ENCODE results near the gene IL16.

DNA sequence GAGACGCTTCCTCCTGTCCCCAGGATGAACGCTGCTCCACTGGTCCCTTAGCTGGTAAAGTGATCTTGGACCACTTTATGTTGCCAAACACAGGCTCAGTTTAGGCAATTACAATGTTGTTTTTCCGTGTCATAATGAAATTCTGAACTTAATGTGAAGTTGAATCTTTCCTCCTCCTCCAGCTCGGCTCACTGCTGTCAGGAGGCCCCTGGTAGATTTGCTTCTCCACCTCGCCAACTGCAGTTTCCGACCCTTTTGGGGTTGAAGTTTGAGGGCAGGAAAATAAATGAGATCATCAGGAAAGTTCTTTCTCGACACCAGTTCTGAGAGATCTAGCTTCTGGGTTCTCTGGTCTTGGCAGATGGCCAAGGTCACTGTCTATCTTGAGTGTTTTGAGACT lies 34.8 kb upstream of the IL16 start:
- TF ChIP-seq, protein P1, sequence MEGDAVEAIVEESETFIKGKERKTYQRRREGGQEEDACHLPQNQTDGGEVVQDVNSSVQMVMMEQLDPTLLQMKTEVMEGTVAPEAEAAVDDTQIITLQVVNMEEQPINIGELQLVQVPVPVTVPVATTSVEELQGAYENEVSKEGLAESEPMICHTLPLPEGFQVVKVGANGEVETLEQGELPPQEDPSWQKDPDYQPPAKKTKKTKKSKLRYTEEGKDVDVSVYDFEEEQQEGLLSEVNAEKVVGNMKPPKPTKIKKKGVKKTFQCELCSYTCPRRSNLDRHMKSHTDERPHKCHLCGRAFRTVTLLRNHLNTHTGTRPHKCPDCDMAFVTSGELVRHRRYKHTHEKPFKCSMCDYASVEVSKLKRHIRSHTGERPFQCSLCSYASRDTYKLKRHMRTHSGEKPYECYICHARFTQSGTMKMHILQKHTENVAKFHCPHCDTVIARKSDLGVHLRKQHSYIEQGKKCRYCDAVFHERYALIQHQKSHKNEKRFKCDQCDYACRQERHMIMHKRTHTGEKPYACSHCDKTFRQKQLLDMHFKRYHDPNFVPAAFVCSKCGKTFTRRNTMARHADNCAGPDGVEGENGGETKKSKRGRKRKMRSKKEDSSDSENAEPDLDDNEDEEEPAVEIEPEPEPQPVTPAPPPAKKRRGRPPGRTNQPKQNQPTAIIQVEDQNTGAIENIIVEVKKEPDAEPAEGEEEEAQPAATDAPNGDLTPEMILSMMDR (IDR thresholded peaks at IDR 0.05): no peak
- no peak for TF ChIP-seq ZFX (IDR thresholded peaks at IDR 0.05; ENCODE audit: borderline replicate concordance)

Data from 22Rv1 (cell line).